Activated CD4-positive, alpha-beta memory T cell treated with anti-CD3 and anti-CD28 coated beads, Interleukin-2, amount 10 ng/mL, durations not matched to agents 7 days and 5 days (primary cell): ENCODE measurements around the gene TTLL8. TPM values are rescaled to one million over a fixed set of nuclear protein-coding genes. Genes with fewer than 3 reads are reported as not detected.
"Not testable (repeated sequence)": the region's sequence is repeated elsewhere in the genome, so short reads cannot be mapped to it uniquely, and the experiment has no call there.

Experiments used
- CTCF ChIA-PET: fragments of 350-600 bp; sonication (Branson Sonifier 250); formaldehyde crosslinking; loops from one replicate; lab custom pipeline; 2021; ENCODE audit warnings: antibody characterized with exemption, inconsistent platforms; lab: Charles Lee
- POLR2A ChIA-PET: fragments of 350-600 bp; sonication (Branson Sonifier 250); formaldehyde crosslinking; loops from one replicate; lab custom pipeline; 2021; ENCODE audit warnings: antibody characterized with exemption; lab: Charles Lee
- DNase-seq: peaks from one replicate; pipeline ENCODE4 v3.0.0-alpha.2; 2020
- H3K27ac Mint-ChIP-seq: one replicate; pipeline ENCODE4 v1.8.0; 2021; ENCODE audit warnings: mild to moderate bottlenecking, mixed read lengths
- H3K27me3 Mint-ChIP-seq: one replicate; pipeline ENCODE4 v1.8.0; 2021; ENCODE audit warnings: mixed read lengths
- H3K36me3 Mint-ChIP-seq: one replicate; pipeline ENCODE4 v1.8.0; 2021; ENCODE audit warnings: low read depth, mixed read lengths
- H3K4me1 Mint-ChIP-seq: one replicate; pipeline ENCODE4 v1.8.0; 2021; ENCODE audit warnings: mixed read lengths
- H3K4me3 Mint-ChIP-seq: one replicate; pipeline ENCODE4 v1.8.0; 2021; ENCODE audit warnings: mild to moderate bottlenecking, mixed read lengths
- H3K9me3 Mint-ChIP-seq: one replicate; pipeline ENCODE4 v1.8.0; 2021; ENCODE audit warnings: mixed read lengths
- total RNA-seq, 2 experiments: library from RNA; stranded (reverse); gene quantifications; one replicate each; pipeline ENCODE4 v1.2.3, GENCODE V29; 2021

Gene TTLL8
- total RNA-seq, 2 experiments from 2014 or later, result not detected

DNA sequence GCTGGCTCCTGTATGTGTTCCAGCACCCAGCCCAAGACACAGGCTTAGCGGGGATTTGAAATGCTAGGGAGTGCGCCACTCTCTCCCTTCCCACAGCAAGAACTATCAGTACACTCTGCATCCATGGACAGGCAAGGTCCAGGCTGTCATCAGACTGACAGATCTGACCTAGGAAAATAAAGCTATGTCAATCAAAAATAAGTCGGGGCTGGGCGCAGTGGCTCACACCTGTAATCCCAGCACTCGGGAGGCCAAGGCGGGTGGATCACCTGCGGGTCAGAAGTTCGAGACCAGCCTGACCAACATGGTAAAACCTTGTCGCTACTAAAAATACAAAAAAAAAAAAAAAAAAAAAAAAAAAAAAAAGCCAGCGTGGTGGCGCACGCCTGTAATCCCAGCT is 30.0 kb upstream of the TTLL8 start:
- no peak overlapping the region for H3K4me3 Mint-ChIP-seq
- ChIA-PET CTCF (interaction anchor here (0.7 to 0.8 kb wide), 2 partner anchors 20 to 57 kb away, joined by 3 to 4 read pairs; no protein-coding TSS in a partner anchor), POLR2A (no interaction called here)
- H3K27me3 Mint-ChIP-seq, result peaks cover 17% of the 10 kb centered on the region
- no peak for DNase-seq
- H3K36me3 Mint-ChIP-seq, result peaks cover 11% of the 10 kb centered on the region
- H3K9me3 Mint-ChIP-seq, result peaks cover 22% of the 10 kb centered on the region
- H3K27ac Mint-ChIP-seq, result no peak overlapping the region
- H3K4me1 Mint-ChIP-seq, result no peaks in the 10 kb centered on the region

DNA sequence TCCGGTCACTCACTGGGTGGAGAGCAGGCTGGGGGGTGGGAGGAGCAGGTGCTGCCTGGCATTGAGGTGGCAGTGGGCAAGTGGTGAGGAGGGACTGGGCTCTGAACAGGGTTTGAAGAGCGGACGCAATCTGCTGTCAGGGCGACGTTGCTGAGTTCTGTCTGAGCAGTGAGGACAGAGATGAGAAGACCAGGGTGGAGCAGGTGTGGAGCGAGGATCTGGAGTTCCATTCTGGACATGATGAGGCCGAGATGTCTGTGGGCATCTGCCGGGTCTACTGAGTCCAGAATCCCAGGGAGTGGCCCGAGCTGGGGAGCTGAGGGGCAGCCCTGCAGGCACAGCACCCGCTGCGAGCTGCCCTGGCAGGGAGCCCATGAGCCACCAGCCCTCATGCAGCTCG is 29.5 kb upstream of the TTLL8 start:
- Mint-ChIP-seq H3K36me3 (peaks cover 11% of the 10 kb centered on the region), H3K4me1 (no peaks in the 10 kb centered on the region), H3K27ac (no peak overlapping the region), H3K27me3 (peaks cover 17% of the 10 kb centered on the region), H3K9me3 (peaks cover 22% of the 10 kb centered on the region), H3K4me3 (no peak overlapping the region)
- CTCF ChIA-PET, result no interaction called here
- POLR2A ChIA-PET, result no interaction called here
- no peak for DNase-seq

- H3K9me3 Mint-ChIP-seq, result peaks cover 22% of the 10 kb centered on the region
- H3K27ac Mint-ChIP-seq, POLR2A ChIA-PET, CTCF ChIA-PET, H3K4me3 Mint-ChIP-seq, H3K4me1 Mint-ChIP-seq, DNase-seq: not testable (repeated sequence)
- peaks cover 11% of the 10 kb centered on the region for H3K36me3 Mint-ChIP-seq
- peaks cover 16% of the 10 kb centered on the region for H3K27me3 Mint-ChIP-seq
These were observed 28.9 kb upstream of the TTLL8 start for GRCh38 chr22:50086975-50087374.

- DNase-seq, result no peak
- H3K4me3 Mint-ChIP-seq, result no peak overlapping the region
- peaks cover 14% of the 10 kb centered on the region for H3K27me3 Mint-ChIP-seq
- peaks cover 22% of the 10 kb centered on the region for H3K9me3 Mint-ChIP-seq
- peaks cover 11% of the 10 kb centered on the region for H3K36me3 Mint-ChIP-seq
- POLR2A ChIA-PET, result no interaction called here
- no peaks in the 10 kb centered on the region for H3K4me1 Mint-ChIP-seq
- no peak overlapping the region for H3K27ac Mint-ChIP-seq
- CTCF ChIA-PET, result interaction anchor here (1.2 kb wide), 1 partner anchor 18 kb away, joined by 5 read pairs; no protein-coding TSS in a partner anchor
These were observed 28.4 kb upstream of the TTLL8 start for GRCh38 chr22:50086526-50086925.

GRCh38 chr22:50085211-50085972 is 27.3 kb upstream of the TTLL8 start, which contains the start of gene MLC1:
TSS of gene MLC1 (minus strand) at chr22:50085426. CDS start at chr22:50084902, 524 bp downstream.
- Mint-ChIP-seq H3K4me1 (no peaks in the 10 kb centered on the region), H3K36me3 (peaks cover 11% of the 10 kb centered on the region), H3K27me3 (peaks cover 14% of the 10 kb centered on the region), H3K9me3 (peaks cover 20% of the 10 kb centered on the region), H3K4me3 (peak within 1 kb of the TSS; percentile 17), H3K27ac (peak within 1 kb of the TSS; percentile 44)
- ChIA-PET POLR2A (interaction anchor here (1.3 kb wide), 1 partner anchor 20 kb away, joined by 3 read pairs; no protein-coding TSS in a partner anchor), CTCF (interaction anchor here (1.2 to 1.3 kb wide), 2 partner anchors 20 to 105 kb away, joined by 4 to 5 read pairs; no protein-coding TSS in a partner anchor)
- no peak for DNase-seq

DNA sequence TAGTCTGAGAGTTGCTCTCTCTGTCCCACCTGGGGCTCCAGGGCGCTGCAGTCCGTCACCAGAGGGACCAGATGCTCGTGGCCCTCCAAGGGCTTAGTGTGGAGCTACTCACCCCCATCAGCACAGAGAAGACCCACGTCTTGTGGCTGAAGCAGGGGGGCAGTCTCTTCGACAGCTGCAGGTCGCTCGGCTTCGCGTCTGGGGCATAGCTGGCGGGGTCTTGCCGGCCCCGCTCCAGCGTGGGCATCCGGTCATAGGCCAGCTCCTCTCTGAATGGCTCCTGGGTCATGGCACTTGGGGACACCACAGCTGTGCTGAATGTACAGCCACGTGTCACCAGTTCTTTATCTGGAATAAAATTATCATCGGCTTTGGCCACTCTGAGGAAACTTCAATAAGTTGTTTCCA is 26.5 kb upstream of the TTLL8 start:
- no peak for DNase-seq
- H3K27ac Mint-ChIP-seq, result no peak overlapping the region
- H3K27me3 Mint-ChIP-seq, result peaks cover 14% of the 10 kb centered on the region
- H3K9me3 Mint-ChIP-seq, result peaks cover 18% of the 10 kb centered on the region
- POLR2A ChIA-PET, result no interaction called here
- no peaks in the 10 kb centered on the region for H3K4me1 Mint-ChIP-seq
- H3K4me3 Mint-ChIP-seq, result no peak overlapping the region
- CTCF ChIA-PET, result interaction anchor here (1.3 kb wide), 1 partner anchor 104 kb away, joined by 4 read pairs; no protein-coding TSS in a partner anchor
- peaks cover 11% of the 10 kb centered on the region for H3K36me3 Mint-ChIP-seq

DNA sequence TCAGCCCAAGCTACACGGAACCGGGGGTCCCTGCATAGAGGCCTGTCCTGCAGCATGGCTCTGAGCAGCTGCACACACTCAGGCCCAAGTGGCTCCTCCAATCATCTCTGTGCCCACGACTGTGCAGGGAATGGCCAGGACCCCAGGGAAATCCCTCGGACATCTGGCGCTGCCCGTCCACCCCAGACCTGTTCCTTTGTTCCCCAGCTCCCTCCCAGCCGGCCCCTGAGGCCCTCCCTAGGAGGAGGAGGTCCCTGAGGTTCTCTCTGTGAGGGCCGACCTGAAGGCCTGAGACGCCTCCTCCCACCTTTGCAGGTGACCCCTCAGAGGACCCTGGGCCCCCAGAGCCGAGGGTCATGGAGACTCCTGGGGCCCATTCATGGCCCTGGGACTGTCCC is 26.0 kb upstream of the TTLL8 start:
- Mint-ChIP-seq H3K36me3 (peaks cover 11% of the 10 kb centered on the region), H3K4me3 (no peak overlapping the region), H3K4me1 (no peaks in the 10 kb centered on the region), H3K9me3 (peaks cover 15% of the 10 kb centered on the region), H3K27me3 (peaks cover 14% of the 10 kb centered on the region), H3K27ac (no peak overlapping the region)
- CTCF ChIA-PET, result no interaction called here
- POLR2A ChIA-PET, result no interaction called here
- no peak for DNase-seq

- Mint-ChIP-seq H3K27ac (no peak overlapping the region), H3K27me3 (peaks cover 14% of the 10 kb centered on the region), H3K4me1 (no peaks in the 10 kb centered on the region), H3K36me3 (peaks cover 11% of the 10 kb centered on the region), H3K9me3 (peaks cover 14% of the 10 kb centered on the region), H3K4me3 (no peak overlapping the region)
- POLR2A ChIA-PET, result no interaction called here
- CTCF ChIA-PET, result no interaction called here
- DNase-seq, result no peak
These were observed 25.5 kb upstream of the TTLL8 start for GRCh38 chr22:50083462-50084079.

- Mint-ChIP-seq H3K27me3 (peaks cover 14% of the 10 kb centered on the region), H3K4me1 (no peaks in the 10 kb centered on the region), H3K4me3 (no peak overlapping the region), H3K9me3 (peaks cover 13% of the 10 kb centered on the region), H3K36me3 (peaks cover 11% of the 10 kb centered on the region), H3K27ac (no peak overlapping the region)
- CTCF ChIA-PET, result no interaction called here
- POLR2A ChIA-PET, result no interaction called here
- no peak for DNase-seq
These were observed 24.9 kb upstream of the TTLL8 start for GRCh38 chr22:50082961-50083461.

DNA sequence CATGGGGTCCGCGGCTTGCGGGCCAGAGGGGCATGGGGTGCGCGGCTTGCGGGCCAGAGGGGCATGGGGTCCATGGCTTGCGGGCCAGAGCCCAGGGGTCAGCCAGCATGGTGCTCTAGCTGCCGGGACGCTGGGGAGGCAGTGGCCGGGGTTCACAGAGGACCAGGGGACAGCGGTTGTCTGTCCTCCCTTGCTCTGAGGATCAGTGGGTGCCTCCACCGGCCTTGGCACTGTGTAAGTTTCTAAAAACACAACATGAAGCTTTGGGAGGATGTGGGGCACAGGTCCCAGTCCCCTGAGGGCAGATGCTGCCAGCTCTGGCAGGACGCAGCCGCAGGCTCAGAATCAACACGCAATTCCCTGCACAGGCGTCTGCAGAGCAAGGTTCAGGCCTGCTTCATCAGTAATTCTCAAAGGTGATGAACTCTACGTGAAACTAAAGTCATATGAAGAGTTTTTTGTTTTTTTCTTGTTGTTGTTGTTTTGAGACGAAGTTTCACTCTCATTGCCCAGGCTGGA is 24.2 kb upstream of the TTLL8 start:
- CTCF ChIA-PET, result no interaction called here
- Mint-ChIP-seq H3K27me3 (peaks cover 12% of the 10 kb centered on the region), H3K4me3 (no peak overlapping the region)

DNA sequence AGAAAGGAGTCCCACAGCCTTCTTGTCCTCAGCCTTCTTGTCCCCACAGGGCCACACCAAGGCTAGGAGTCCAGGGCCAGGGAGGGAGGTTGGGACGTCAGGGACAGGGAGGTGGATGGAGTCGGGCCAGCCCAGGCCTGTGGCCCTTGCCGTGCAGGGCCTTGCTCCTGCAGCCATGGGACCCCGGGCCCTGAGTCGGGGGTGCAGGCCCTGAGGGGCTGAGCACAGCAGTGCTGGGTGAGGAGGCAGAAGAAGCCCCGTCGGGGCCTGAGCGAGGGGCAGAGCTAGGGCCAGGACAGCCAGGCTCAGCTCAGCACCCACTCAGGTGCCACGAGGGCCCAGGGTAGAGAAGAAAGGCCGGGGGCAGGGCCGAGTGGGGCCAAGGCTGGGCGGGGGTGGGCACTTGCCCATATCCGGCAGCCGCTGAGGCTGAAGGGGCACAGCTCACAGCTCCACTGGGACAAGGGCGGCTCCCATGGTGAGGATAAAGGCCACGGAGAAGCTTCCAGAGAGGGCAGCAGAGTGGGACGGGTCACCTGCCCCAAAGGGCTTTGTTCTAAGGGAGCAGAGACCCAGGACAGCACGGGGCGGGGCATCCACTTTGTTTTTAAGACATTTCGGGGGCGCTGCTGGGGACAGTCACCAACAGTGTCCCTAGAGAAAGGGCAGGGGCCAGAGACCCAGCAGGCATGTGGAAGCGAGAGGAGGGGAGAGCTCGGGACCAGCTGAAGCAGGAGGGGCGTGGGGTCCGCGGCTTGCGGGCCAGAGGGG is 23.5 kb upstream of the TTLL8 start:
- H3K27ac Mint-ChIP-seq, result no peak overlapping the region
- CTCF ChIA-PET, result no interaction called here
- peaks cover 1% of the 10 kb centered on the region for H3K36me3 Mint-ChIP-seq
- no peaks in the 10 kb centered on the region for H3K4me1 Mint-ChIP-seq
- peaks cover 10% of the 10 kb centered on the region for H3K27me3 Mint-ChIP-seq
- peaks cover 2% of the 10 kb centered on the region for H3K9me3 Mint-ChIP-seq
- H3K4me3 Mint-ChIP-seq, result no peak overlapping the region
- POLR2A ChIA-PET, result no interaction called here
- DNase-seq, result no peak

More for the DNA sequence above, 24.2 kb upstream of the TTLL8 start:
- POLR2A ChIA-PET, result no interaction called here
- H3K4me1 Mint-ChIP-seq, result no peaks in the 10 kb centered on the region
- H3K36me3 Mint-ChIP-seq, result peaks cover 7% of the 10 kb centered on the region
- H3K27ac Mint-ChIP-seq, result no peak overlapping the region
- peaks cover 8% of the 10 kb centered on the region for H3K9me3 Mint-ChIP-seq
- DNase-seq, result no peak

DNA sequence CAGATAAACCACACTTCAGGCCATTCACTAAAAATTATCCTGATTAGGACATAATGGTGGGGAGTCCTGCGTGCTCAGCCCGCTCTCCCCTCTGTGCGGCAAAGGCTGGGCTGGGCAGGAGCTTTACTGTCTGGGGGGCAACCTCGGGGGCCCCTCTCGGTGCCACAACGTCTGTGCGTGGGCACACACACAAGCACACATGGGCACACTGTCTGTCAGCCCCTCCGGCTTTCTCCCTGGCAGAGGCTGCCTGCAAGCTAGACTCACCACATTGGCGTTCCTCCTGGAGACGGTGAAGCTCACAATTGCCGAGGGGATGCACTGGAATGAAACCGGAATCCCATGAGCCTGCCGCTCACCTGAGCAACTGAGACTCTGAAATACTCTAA is 22.0 kb upstream of the TTLL8 start:
- Mint-ChIP-seq H3K27ac (no peak overlapping the region), H3K27me3 (peaks cover 4% of the 10 kb centered on the region), H3K9me3 (no peaks in the 10 kb centered on the region), H3K4me3 (no peak overlapping the region), H3K36me3 (no peaks in the 10 kb centered on the region), H3K4me1 (no peaks in the 10 kb centered on the region)
- ChIA-PET POLR2A (interaction anchor here (1.0 kb wide), 1 partner anchor 36 kb away, joined by 4 read pairs; no protein-coding TSS in a partner anchor), CTCF (interaction anchor here (0.9 kb wide), 2 partner anchors 128 to 149 kb away, joined by 3 read pairs; no protein-coding TSS in a partner anchor)
- DNase-seq, result no peak
